Stimulated activated CD4-positive, alpha-beta T cell treated with anti-CD3 and anti-CD28 coated beads, Interleukin-15, amount 100 ng/mL, for 1 hour (primary cell): ENCODE results near the gene EP300.
"Not testable (repeated sequence)": the region's sequence is repeated elsewhere in the genome, so short reads cannot be mapped to it uniquely, and the experiment has no call there.

Source experiments
- DNase-seq, 2 donors: peaks; one replicate each; pipeline ENCODE4 v3.0.0-alpha.2; 2020; ENCODE audit warnings: low read depth in 1 of 2, low spot score in 1 of 2

Gene EP300

GRCh38 chr22:41078931-41079330 is 13.5 kb upstream of the EP300 start:
- DNase-seq: no peak

GRCh38 chr22:41085842-41086241 is 6.5 kb upstream of the EP300 start:
- no peak for DNase-seq

- DNase-seq: peak; percentile 99 to 100
Observed at GRCh38 chr22:41091132-41092022, 1.0 kb upstream of the EP300 start.

GRCh38 chr22:41092847-41093411 is 537 bp downstream of the EP300 start:
- DNase-seq: no peak

- DNase-seq: no peak
Observed at GRCh38 chr22:41094041-41094593, 1.7 kb downstream of the EP300 start.

- no peak for DNase-seq
Observed at GRCh38 chr22:41096391-41096790, 4.0 kb downstream of the EP300 start.

GRCh38 chr22:41096841-41097240 is 4.4 kb downstream of the EP300 start:
- DNase-seq: no peak

- DNase-seq: no peak
Observed at GRCh38 chr22:41099036-41099435, 6.6 kb downstream of the EP300 start.

GRCh38 chr22:41106122-41106968 is 14.0 kb downstream of the EP300 start:
- no peak for DNase-seq

GRCh38 chr22:41106969-41107325 is 14.6 kb downstream of the EP300 start:
- not testable (repeated sequence) for DNase-seq

- no peak for DNase-seq
Observed at GRCh38 chr22:41110968-41111367, 18.6 kb downstream of the EP300 start.

- DNase-seq: no peak
Observed at GRCh38 chr22:41116342-41116741, 23.9 kb downstream of the EP300 start.

GRCh38 chr22:41117127-41117965 is 25.0 kb downstream of the EP300 start:
- DNase-seq: no peak

- DNase-seq: no peak
Observed at GRCh38 chr22:41123151-41123550, 30.8 kb downstream of the EP300 start.

GRCh38 chr22:41124086-41124485 is 31.7 kb downstream of the EP300 start:
- no peak for DNase-seq

- DNase-seq: no peak
Observed at GRCh38 chr22:41127451-41127850, 35.1 kb downstream of the EP300 start.

- no peak for DNase-seq
Observed at GRCh38 chr22:41128606-41129005, 36.2 kb downstream of the EP300 start.

- DNase-seq: no peak
Observed at GRCh38 chr22:41132550-41132949, 40.2 kb downstream of the EP300 start.

GRCh38 chr22:41140365-41140957 is 48.1 kb downstream of the EP300 start:
- DNase-seq: no peak

- not testable (repeated sequence) for DNase-seq
Observed at GRCh38 chr22:41145921-41146320, 53.5 kb downstream of the EP300 start.
